AG04449 (cell line): Measurements from ENCODE around the gene RUNX1.

Source experiments
- CTCF ChIA-PET: fragments of 350-600 bp; formaldehyde crosslinking; extraction: SDS; loops from one replicate; lab custom pipeline; 2021; ENCODE audit warnings: antibody characterized with exemption; lab: Yijun Ruan, JAX
- POLR2A ChIA-PET: fragments of 400-600, 350-600 bp; formaldehyde crosslinking; extraction: SDS; loops from one replicate; lab custom pipeline; 2020; ENCODE audit warnings: antibody characterized with exemption, inconsistent platforms; lab: Yijun Ruan, JAX
- DNase-seq: peaks from one replicate; pipeline ENCODE4 v3.0.0-alpha.2; 2010; ENCODE audit warnings: low read depth, low spot score
- H3K4me3 ChIP-seq: 2 replicates; pipeline ENCODE4 v1.5.1; 2011; ENCODE audit warnings: low read depth, mild to moderate bottlenecking, control low read depth, low read length
- CTCF ChIP-seq: IDR thresholded peaks from one replicate; pipeline ENCODE4 v1.5.1; 2011; ENCODE audit warnings: mild to moderate bottlenecking, moderate library complexity, low read length, control low read depth, inconsistent platforms; ENCODE audit not compliant: insufficient read depth; ENCODE audit errors: missing control alignments

The RUNX1 gene

GRCh38 chr21:34883491-34884271 lies 165.4 kb downstream of the RUNX1 start:
- H3K4me3 ChIP-seq, result peak overlapping the region; percentile 83
- no peak for TF ChIP-seq CTCF
- CTCF ChIA-PET, result interaction anchor here (0.9 to 2.6 kb wide), 5 partner anchors 86 to 1057 kb away, joined by 3 to 15 read pairs (median 3); no protein-coding TSS in a partner anchor
- POLR2A ChIA-PET, result no interaction called here
- no peak for DNase-seq

GRCh38 chr21:34882719-34883131 lies 166.4 kb downstream of the RUNX1 start:
- TF ChIP-seq CTCF, result no peak
- ChIA-PET CTCF (interaction anchor here (0.7 to 2.6 kb wide), 3 partner anchors 137 to 493 kb away, joined by 3 to 15 read pairs (median 3); no protein-coding TSS in a partner anchor), POLR2A (no interaction called here)
- no peak for DNase-seq
- peak overlapping the region; percentile 83 for H3K4me3 ChIP-seq

- POLR2A ChIA-PET, result no interaction called here
- CTCF ChIA-PET, result interaction anchor here (0.7 to 1.3 kb wide), 2 partner anchors 137 to 493 kb away, joined by 3 to 5 read pairs; no protein-coding TSS in a partner anchor
- H3K4me3 ChIP-seq, result peak overlapping the region; percentile 83
- DNase-seq, result peak; percentile 75
- no peak for TF ChIP-seq CTCF
These were observed 167.2 kb downstream of the RUNX1 start for GRCh38 chr21:34881839-34882371.

GRCh38 chr21:34881421-34881820 lies 167.7 kb downstream of the RUNX1 start:
- ChIA-PET POLR2A (no interaction called here), CTCF (interaction anchor here (1.3 kb wide), 1 partner anchor 136 kb away, joined by 5 read pairs; no protein-coding TSS in a partner anchor)
- peak overlapping the region; percentile 43 for H3K4me3 ChIP-seq
- peak; percentile 71 for DNase-seq
- no peak for TF ChIP-seq CTCF

GRCh38 chr21:34880401-34880800 lies 168.7 kb downstream of the RUNX1 start:
- ChIA-PET CTCF (interaction anchor here (1.3 to 3.1 kb wide), 5 partner anchors 8 to 960 kb away, joined by 3 to 14 read pairs (median 4); no protein-coding TSS in a partner anchor), POLR2A (no interaction called here)
- TF ChIP-seq CTCF, result no peak
- no peak for DNase-seq
- no peak overlapping the region for H3K4me3 ChIP-seq

GRCh38 chr21:34878940-34879339 lies 170.2 kb downstream of the RUNX1 start:
- ChIA-PET POLR2A (no interaction called here), CTCF (interaction anchor here (1.4 to 3.1 kb wide), 3 partner anchors 9 to 186 kb away, joined by 3 to 14 read pairs (median 5); no protein-coding TSS in a partner anchor)

More at GRCh38 chr21:34878940-34879339, 170.2 kb downstream of the RUNX1 start:
- no peak for TF ChIP-seq CTCF
- no peak for DNase-seq
- no peak overlapping the region for H3K4me3 ChIP-seq
